Adrenal gland (tissue), 12 donors: Measurements from ENCODE around the gene NOD2. TPM values are rescaled to one million over a fixed set of nuclear protein-coding genes. Genes with fewer than 3 reads are reported as not detected.

Source experiments
- DNase-seq, 7 donors: peaks; one replicate each; pipeline ENCODE4 v3.0.0-alpha.2; 2019 to 2020
- H3K27ac ChIP-seq, 5 donors: fragments of 200-600 bp; sonication (generic) in 4 of 5; 1 replicate in 3 of 5; 2 replicates in 2 of 5; pipeline versions ENCODE4 v1.5.1 to v1.8.0; 2016 to 2020; ENCODE audit warnings: mild to moderate bottlenecking in 1 of 5
- H3K27me3 ChIP-seq: fragments of 200-600 bp; 2 replicates; pipeline ENCODE4 v1.8.0; 2021
- H3K36me3 ChIP-seq, 2 donors: fragments of 200-600 bp; replicated peaks in 1 of 2; 1 replicate in 1 of 2; 2 replicates in 1 of 2; pipeline versions ENCODE4 v1.5.1 to v1.8.0; 2018 to 2022
- H3K4me1 ChIP-seq, 2 donors: fragments of 200-600 bp; replicated peaks in 1 of 2; 1 replicate in 1 of 2; 2 replicates in 1 of 2; pipeline versions ENCODE4 v1.5.1 to v1.8.0; 2018 to 2021
- H3K4me3 ChIP-seq, 4 donors: fragments of 200-600 bp; sonication (generic) in 3 of 4; one replicate each; pipeline ENCODE4 v1.5.1; 2016 to 2018
- H3K9me3 ChIP-seq, 3 donors: fragments of 200-600 bp; sonication (generic) in 1 of 3; replicated peaks in 1 of 3; 1 replicate in 2 of 3; 2 replicates in 1 of 3; pipeline versions ENCODE4 v1.5.1 to v1.8.0; 2016 to 2021
- POLR2A ChIP-seq, 2 donors: fragments of 450-650 bp; IDR thresholded peaks; one replicate each; pipeline ENCODE4 v1.6.1; 2017; ENCODE audit warnings: antibody characterized with exemption in 2 of 2, mild to moderate bottlenecking in 2 of 2, moderate library complexity in 1 of 2
- WGBS, 4 donors: extraction: QIAGEN DNeasy Blood & Tissue Kit in 2 of 4; methylation state at CpG; one replicate each; pipeline versions ENCODE4 v1.1.5 to v1.1.7; 2013 to 2017; 5-methylcytosine and 5-hydroxymethylcytosine counted together
- intact Hi-C, 2 donors: fragments of 100-400 bp; cut with DNase I; formaldehyde crosslinking; loops; one replicate each; pipeline versions ENCODE4 v1.14.1 to v1.15.0; 2022 to 2023
- polyA plus RNA-seq, 3 donors: library from polyadenylated mRNA; stranded (reverse); fragments of 200-250 nt in 2 of 3; fragments of 350-450 nt in 1 of 3; fragmentation: Illumina TruSeq in 1 of 3; extraction: RNeasy Lipid Tissue Mini Kit (QIAGEN cat#74804) in 1 of 3; gene quantifications; one replicate each; pipeline ENCODE4 v1.2.3, GENCODE V29; 2013 to 2014
- total RNA-seq, 9 donors: library from RNA; depleted of rRNA in 4 of 9; stranded (reverse); fragments of >200 nt in 4 of 9; fragments of 120-200 nt in 1 of 9; fragmentation: NEBNext Ultra II Directional in 1 of 9; extraction: Animal tissue kit (Norgen Biotek cat#: 25700) in 1 of 9; gene quantifications; one replicate each; pipeline versions ENCODE4 v1.1.0 to v1.2.4, GENCODE V29; 2013 to 2023
- TF ChIP-seq, protein P1 (sequence below), 6 experiments: fragments of 450-650 bp in 4 of 6; fragments of 200-600 bp in 2 of 6; sonication (generic) in 1 of 6; IDR thresholded peaks; 1 replicate in 5 of 6; 2 replicates in 1 of 6; pipeline versions ENCODE4 v1.5.1 to v1.8.0; 2016 to 2021; ENCODE audit warnings: antibody characterized with exemption in 6 of 6, mild to moderate bottlenecking in 2 of 6, moderate library complexity in 1 of 6
- donor health status: healthy with polysubstance abuse.
- donor health status: Bipolar disorder and iron deficiency.
- donor health status: DM: yes; HTN: yes; CAD: no.
- donor health status: DM: no; HTN: no; CAD: no.
- donor health status: DM: no; HTN: no; CAD: no.
- donor health status: DM: yes; HTN: yes; CAD: no.

The NOD2 gene
- total and polyA plus RNA-seq, 12 donors, result 0.12 to 3.7 (median 1.1) TPM

DNA sequence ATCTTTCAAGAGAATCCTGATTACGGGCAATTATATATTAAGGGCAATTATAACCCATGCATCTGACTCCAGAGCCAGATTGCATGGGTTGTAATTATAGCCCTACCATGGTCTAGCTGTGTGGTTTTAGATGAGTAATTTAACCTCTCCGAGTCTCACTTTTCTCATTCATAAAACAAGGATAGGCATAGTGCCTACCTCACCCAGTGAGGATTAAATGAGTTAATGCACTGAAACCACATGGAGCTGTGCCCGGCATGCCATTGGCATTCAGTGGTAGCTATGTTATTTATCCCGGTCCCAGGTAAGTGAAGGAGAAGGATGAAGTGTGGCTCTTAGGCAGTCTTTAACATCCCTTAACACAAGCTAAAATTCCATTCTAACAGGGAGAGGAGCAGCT is 18.6 kb upstream of the NOD2 start:
- DNase-seq, result no peak
- H3K4me1 ChIP-seq, result no peaks in the 10 kb centered on the region
- no peak overlapping the region for H3K27ac ChIP-seq
- H3K27me3 ChIP-seq, result peaks cover 11% of the 10 kb centered on the region
- TF ChIP-seq, protein P1, sequence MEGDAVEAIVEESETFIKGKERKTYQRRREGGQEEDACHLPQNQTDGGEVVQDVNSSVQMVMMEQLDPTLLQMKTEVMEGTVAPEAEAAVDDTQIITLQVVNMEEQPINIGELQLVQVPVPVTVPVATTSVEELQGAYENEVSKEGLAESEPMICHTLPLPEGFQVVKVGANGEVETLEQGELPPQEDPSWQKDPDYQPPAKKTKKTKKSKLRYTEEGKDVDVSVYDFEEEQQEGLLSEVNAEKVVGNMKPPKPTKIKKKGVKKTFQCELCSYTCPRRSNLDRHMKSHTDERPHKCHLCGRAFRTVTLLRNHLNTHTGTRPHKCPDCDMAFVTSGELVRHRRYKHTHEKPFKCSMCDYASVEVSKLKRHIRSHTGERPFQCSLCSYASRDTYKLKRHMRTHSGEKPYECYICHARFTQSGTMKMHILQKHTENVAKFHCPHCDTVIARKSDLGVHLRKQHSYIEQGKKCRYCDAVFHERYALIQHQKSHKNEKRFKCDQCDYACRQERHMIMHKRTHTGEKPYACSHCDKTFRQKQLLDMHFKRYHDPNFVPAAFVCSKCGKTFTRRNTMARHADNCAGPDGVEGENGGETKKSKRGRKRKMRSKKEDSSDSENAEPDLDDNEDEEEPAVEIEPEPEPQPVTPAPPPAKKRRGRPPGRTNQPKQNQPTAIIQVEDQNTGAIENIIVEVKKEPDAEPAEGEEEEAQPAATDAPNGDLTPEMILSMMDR (IDR thresholded peaks at IDR 0.05), result no peak
- no peak for TF ChIP-seq POLR2A (IDR thresholded peaks at IDR 0.05)
- no peaks in the 10 kb centered on the region for H3K9me3 ChIP-seq
- no peak overlapping the region for H3K4me3 ChIP-seq
- WGBS, 4 donors, result 89 to 93% (median 91%) methylated on average over 4 of the region's 4 CpGs
- no peaks in the 10 kb centered on the region for H3K36me3 ChIP-seq
- intact Hi-C loops, result no loop called here

DNA sequence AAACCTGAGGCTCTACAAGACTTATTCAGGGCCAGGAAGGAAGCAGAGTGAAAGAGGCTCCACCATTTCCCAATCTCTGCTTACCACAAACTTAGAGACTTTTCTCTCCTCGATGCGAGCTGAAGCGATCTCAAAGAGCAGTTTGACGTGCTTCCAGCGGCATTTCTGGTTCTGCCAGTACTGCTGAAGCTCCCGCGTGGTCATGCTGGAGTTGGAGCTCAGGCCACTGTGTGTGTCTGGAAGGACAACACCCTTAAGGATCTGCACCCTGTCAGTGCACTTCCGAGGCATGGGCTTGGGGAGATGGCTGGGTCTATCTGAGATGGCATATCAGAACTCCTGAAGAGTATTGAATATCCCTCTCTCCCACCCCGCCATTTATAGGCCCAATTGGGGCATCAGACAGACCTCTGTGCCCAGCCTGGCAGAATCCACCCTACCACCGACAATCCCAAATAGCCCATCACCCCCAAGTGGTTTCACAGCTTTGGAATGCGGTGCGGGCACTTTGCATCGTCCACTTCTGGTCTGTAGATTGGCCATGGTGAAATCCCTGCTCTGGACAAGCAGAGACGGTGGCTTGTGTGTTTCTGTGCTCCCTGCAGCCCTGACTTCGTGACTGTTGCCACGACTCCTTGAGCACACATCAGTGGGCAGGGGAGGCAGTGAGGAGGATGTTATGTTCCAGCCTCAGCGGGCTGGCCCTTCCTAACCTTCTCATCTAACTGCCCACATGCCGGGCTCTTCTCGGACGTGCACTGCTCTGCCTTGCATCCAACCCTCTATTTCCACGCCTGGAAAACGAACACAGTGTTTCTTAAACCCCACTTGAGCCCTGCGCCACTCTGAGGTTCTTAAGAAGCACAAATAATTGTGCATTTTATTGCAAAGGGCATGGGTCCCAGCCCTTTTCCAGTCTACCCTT is 17.5 kb upstream of the NOD2 start:
- Histone ChIP-seq H3K27me3 (peaks cover 11% of the 10 kb centered on the region), H3K4me3 (no peak overlapping the region), H3K36me3 (no peaks in the 10 kb centered on the region), H3K4me1 (no peaks in the 10 kb centered on the region), H3K27ac (no peak overlapping the region), H3K9me3 (no peaks in the 10 kb centered on the region)
- DNase-seq, result no peak
- intact Hi-C loops, result no loop called here
- 78 to 89% (median 88%) methylated on average over 21 to 23 of the region's 23 CpGs for WGBS, 4 donors
- TF ChIP-seq, protein P1 (IDR thresholded peaks at IDR 0.05), result no peak
- TF ChIP-seq POLR2A (IDR thresholded peaks at IDR 0.05), result no peak

GRCh38 chr16:50676684-50677225 is 16.7 kb upstream of the NOD2 start:
- no peak overlapping the region for H3K27ac ChIP-seq
- DNase-seq, result no peak
- intact Hi-C loops, result no loop called here
- no peaks in the 10 kb centered on the region for H3K9me3 ChIP-seq
- peaks cover 11% of the 10 kb centered on the region for H3K27me3 ChIP-seq
- TF ChIP-seq, protein P1 (IDR thresholded peaks at IDR 0.05), result no peak
- TF ChIP-seq POLR2A (IDR thresholded peaks at IDR 0.05), result no peak
- H3K4me1 ChIP-seq, result no peaks in the 10 kb centered on the region
- 74 to 85% (median 76%) methylated on average over 8 to 9 of the region's 9 CpGs for WGBS, 4 donors
- no peaks in the 10 kb centered on the region for H3K36me3 ChIP-seq
- no peak overlapping the region for H3K4me3 ChIP-seq

- H3K4me3 ChIP-seq, result no peak overlapping the region
- 31 to 78% (median 70%) methylated on average over 2 to 7 of the region's 7 CpGs for WGBS, 4 donors
- H3K9me3 ChIP-seq, result no peaks in the 10 kb centered on the region
- no peak for DNase-seq
- intact Hi-C loops, result no loop called here
- H3K4me1 ChIP-seq, result no peaks in the 10 kb centered on the region
- H3K27ac ChIP-seq, result no peak overlapping the region
- H3K27me3 ChIP-seq, result peaks cover 11% of the 10 kb centered on the region
- TF ChIP-seq, protein P1 (IDR thresholded peaks at IDR 0.05), result peak in 3 of 6 experiments; percentile 6 to 31 (median 26)
- TF ChIP-seq POLR2A (IDR thresholded peaks at IDR 0.05), result no peak
- no peaks in the 10 kb centered on the region for H3K36me3 ChIP-seq
Observed at GRCh38 chr16:50677351-50677750, 16.1 kb upstream of the NOD2 start.
